Measurements from ENCODE around the gene CT47B1. TPM values are rescaled to one million over a fixed set of nuclear protein-coding genes. Genes with fewer than 3 reads are reported as not detected.

CT47B1 gene
- polyA plus RNA-seq, 3 donors, result not detected

DNA sequence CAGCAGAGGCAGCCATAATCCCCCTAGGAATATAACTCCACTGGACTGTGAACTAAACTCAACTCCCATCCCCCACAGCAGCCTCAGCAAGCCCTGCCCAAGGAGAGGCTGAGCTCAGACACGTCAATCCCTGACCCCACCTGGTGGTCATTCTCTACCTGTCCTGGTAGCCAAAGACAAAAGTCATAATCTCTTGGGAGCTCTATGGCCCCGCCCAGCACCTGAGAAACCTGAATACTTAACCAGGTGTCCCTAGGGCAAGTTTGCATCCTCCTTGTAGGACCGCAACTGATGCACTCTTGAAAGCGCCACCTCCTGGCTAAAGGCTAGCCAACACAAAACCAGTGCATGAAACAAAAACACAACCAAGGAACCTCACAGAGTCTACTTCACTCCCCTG, 18.4 kb downstream of the CT47B1 start:
- TF ChIP-seq, protein P1, sequence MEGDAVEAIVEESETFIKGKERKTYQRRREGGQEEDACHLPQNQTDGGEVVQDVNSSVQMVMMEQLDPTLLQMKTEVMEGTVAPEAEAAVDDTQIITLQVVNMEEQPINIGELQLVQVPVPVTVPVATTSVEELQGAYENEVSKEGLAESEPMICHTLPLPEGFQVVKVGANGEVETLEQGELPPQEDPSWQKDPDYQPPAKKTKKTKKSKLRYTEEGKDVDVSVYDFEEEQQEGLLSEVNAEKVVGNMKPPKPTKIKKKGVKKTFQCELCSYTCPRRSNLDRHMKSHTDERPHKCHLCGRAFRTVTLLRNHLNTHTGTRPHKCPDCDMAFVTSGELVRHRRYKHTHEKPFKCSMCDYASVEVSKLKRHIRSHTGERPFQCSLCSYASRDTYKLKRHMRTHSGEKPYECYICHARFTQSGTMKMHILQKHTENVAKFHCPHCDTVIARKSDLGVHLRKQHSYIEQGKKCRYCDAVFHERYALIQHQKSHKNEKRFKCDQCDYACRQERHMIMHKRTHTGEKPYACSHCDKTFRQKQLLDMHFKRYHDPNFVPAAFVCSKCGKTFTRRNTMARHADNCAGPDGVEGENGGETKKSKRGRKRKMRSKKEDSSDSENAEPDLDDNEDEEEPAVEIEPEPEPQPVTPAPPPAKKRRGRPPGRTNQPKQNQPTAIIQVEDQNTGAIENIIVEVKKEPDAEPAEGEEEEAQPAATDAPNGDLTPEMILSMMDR (IDR thresholded peaks at IDR 0.05), result no peak
- Mint-ChIP-seq H3K27ac (no peak overlapping the region), H3K36me3 (no peaks in the 10 kb centered on the region), H3K4me3 (no peak overlapping the region), H3K4me1 (no peaks in the 10 kb centered on the region), H3K27me3 (ENCODE audit: low read depth in 3 of 3) (peaks cover 0 to 4% (median 2%) of the 10 kb centered on the region in 3 donors), H3K9me3 (peaks cover 0 to 8% (median under 1%) of the 10 kb centered on the region in 7 donors)
- Histone ChIP-seq H3K9ac (ENCODE audit: insufficient read depth, low read length, poor library complexity, severe bottlenecking) (no peak overlapping the region), H2AFZ (ENCODE audit: insufficient read depth, low read depth, low read length, poor library complexity, severe bottlenecking) (no peak overlapping the region), H3K36me3 (replicated peaks in 1 of 2; ENCODE audit: control insufficient read depth in 1 of 2, insufficient read depth in 2 of 2, low read length in 2 of 2) (no peaks in the 10 kb centered on the region), H4K20me1 (ENCODE audit: insufficient read depth, low read length) (no peaks in the 10 kb centered on the region), H3K27ac (ENCODE audit: low read depth in 1 of 2, low read length in 2 of 2) (no peak overlapping the region), H3K9me3 (replicated peaks in 1 of 2; ENCODE audit: control insufficient read depth in 1 of 2, insufficient read depth in 1 of 2, low read length in 2 of 2) (no peaks in the 10 kb centered on the region), H3K4me2 (replicated peaks; ENCODE audit: extremely low read depth, low read length, poor library complexity, severe bottlenecking) (no peak overlapping the region), H3K4me1 (ENCODE audit: control insufficient read depth in 1 of 2, insufficient read depth in 2 of 2, low read length in 2 of 2) (no peaks in the 10 kb centered on the region), H3K79me2 (ENCODE audit: insufficient read depth, low read length) (no peaks in the 10 kb centered on the region), H3K27me3 (ENCODE audit: control insufficient read depth in 2 of 2, insufficient read depth in 2 of 2, low read length in 2 of 2) (no peaks in the 10 kb centered on the region), H3K4me3 (replicated peaks in 1 of 3; ENCODE audit: low read depth in 2 of 3, low read length in 3 of 3) (no peak overlapping the region)
- 93% methylated on average over 2 of the region's 4 CpGs for WGBS (ENCODE audit: insufficient coverage)
- intact Hi-C loops (cut with micrococcal nuclease), result no loop called here
- no peak for DNase-seq

DNA sequence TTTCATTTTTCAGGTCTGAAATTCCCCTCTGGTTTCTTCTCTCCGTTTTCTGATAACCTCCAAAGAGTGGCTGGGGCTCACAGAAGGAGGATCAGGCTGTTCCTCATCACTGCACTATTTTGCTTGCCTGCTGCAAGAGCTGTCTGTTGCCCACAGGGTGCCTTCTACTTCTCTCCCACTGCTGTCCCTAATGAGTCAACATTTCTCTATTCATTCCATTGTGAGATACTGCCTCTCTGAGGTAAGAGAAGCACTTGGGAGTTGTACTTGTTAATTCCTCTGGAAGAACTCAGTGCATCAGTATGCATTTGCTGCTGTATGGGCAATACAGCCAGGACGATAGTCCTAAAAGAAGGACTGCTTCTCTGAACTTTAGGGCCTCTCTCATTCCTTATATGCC, 34.8 kb downstream of the CT47B1 start:
- H3K4me3 ChIP-seq (replicated peaks in 1 of 3; ENCODE audit: low read depth in 2 of 3, low read length in 3 of 3), result no peak overlapping the region
- H2AFZ ChIP-seq (ENCODE audit: insufficient read depth, low read depth, low read length, poor library complexity, severe bottlenecking), result no peak overlapping the region
- H3K27me3 ChIP-seq (ENCODE audit: control insufficient read depth in 2 of 2, insufficient read depth in 2 of 2, low read length in 2 of 2), result no peaks in the 10 kb centered on the region
- DNase-seq, result no peak
- H3K9me3 ChIP-seq (replicated peaks in 1 of 2; ENCODE audit: control insufficient read depth in 1 of 2, insufficient read depth in 1 of 2, low read length in 2 of 2), result no peaks in the 10 kb centered on the region
- H3K36me3 Mint-ChIP-seq, result no peaks in the 10 kb centered on the region
- TF ChIP-seq, protein P1 (IDR thresholded peaks at IDR 0.05), result no peak
- no peak overlapping the region for H3K9ac ChIP-seq (ENCODE audit: insufficient read depth, low read length, poor library complexity, severe bottlenecking)
- no peaks in the 10 kb centered on the region for H4K20me1 ChIP-seq (ENCODE audit: insufficient read depth, low read length)
- no peaks in the 10 kb centered on the region for H3K36me3 ChIP-seq (replicated peaks in 1 of 2; ENCODE audit: control insufficient read depth in 1 of 2, insufficient read depth in 2 of 2, low read length in 2 of 2)
- WGBS (ENCODE audit: insufficient coverage), result no CpG with 5 or more reads among the region's 2 CpGs
- H3K79me2 ChIP-seq (ENCODE audit: insufficient read depth, low read length), result no peaks in the 10 kb centered on the region
- no peak overlapping the region for H3K27ac Mint-ChIP-seq
- no peak overlapping the region for H3K4me2 ChIP-seq (replicated peaks; ENCODE audit: extremely low read depth, low read length, poor library complexity, severe bottlenecking)
- H3K4me1 ChIP-seq (ENCODE audit: control insufficient read depth in 1 of 2, insufficient read depth in 2 of 2, low read length in 2 of 2), result no peaks in the 10 kb centered on the region
- H3K4me1 Mint-ChIP-seq, result no peaks in the 10 kb centered on the region
- peaks cover 0 to 2% (median 1%) of the 10 kb centered on the region in 3 donors for H3K27me3 Mint-ChIP-seq (ENCODE audit: low read depth in 3 of 3)
- intact Hi-C loops (cut with micrococcal nuclease), result no loop called here
- peaks cover 0 to 7% (median 2%) of the 10 kb centered on the region in 7 donors for H3K9me3 Mint-ChIP-seq
- no peak overlapping the region for H3K27ac ChIP-seq (ENCODE audit: low read depth in 1 of 2, low read length in 2 of 2)
- H3K4me3 Mint-ChIP-seq, result no peak overlapping the region
